ENCODE results near the gene ERO1B. TPM values are rescaled to one million over a fixed set of nuclear protein-coding genes. Genes with fewer than 3 reads are reported as not detected.

The ERO1B gene
- total RNA-seq, 1 experiment from 2014 or later, result 5.4 TPM

DNA sequence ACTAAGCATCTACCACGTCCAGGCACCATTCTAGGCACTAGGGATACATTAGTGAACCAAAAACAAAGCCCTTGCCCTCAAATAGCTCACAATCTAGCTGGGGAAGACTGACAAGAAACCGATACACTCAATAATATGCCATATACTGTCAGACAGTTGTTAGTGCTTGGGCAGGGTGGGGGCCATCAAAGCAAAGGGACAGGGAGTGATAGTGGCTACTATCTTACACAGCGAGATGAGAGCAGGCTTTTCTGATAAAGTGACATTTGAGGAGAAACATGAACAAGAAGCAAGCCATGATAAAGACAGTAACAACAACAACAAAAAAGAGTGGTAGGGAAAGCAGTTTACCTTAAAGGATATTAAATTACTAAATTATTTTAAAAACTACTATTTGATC, 41.1 kb downstream of the ERO1B start (continued):
- no peak for TF ChIP-seq CBX3 (IDR thresholded peaks at IDR 0.05; ENCODE audit: low read depth)

GRCh38 chr1:236239092-236239585, 42.6 kb downstream of the ERO1B start:
- ChIA-PET POLR2A (no interaction called here), RAD21 (ENCODE audit: low non-redundant PET in 1 of 2, low total read pairs in 2 of 2, uncharacterized antibody in 2 of 2, unreplicated experiment in 2 of 2) (interaction anchor here in 1 of 2 experiments (0.7 kb wide), 1 partner anchor 94 kb away, joined by 6 read pairs; no protein-coding TSS in a partner anchor), CTCF (interaction anchor here (0.7 kb wide), 1 partner anchor 255 kb away, joined by 3 read pairs; no protein-coding TSS in a partner anchor)
- H3K9ac ChIP-seq (ENCODE audit: low read length), result no peak overlapping the region
- H3K4me1 ChIP-seq (ENCODE audit: control insufficient read depth in 1 of 2, insufficient read depth in 2 of 2, low read length in 2 of 2), result no peaks in the 10 kb centered on the region
- no peaks in the 10 kb centered on the region for H4K20me1 ChIP-seq (ENCODE audit: insufficient read depth)
- DNase-seq (ENCODE audit: low read depth, low spot score) (no peak), ATAC-seq (no peak)
- intact Hi-C loops (cut with micrococcal nuclease), result no loop called here
- H2AFZ ChIP-seq (ENCODE audit: low read depth, low read length, poor library complexity, severe bottlenecking), result no peak overlapping the region
- TF ChIP-seq, protein P1, sequence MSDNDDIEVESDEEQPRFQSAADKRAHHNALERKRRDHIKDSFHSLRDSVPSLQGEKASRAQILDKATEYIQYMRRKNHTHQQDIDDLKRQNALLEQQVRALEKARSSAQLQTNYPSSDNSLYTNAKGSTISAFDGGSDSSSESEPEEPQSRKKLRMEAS (IDR thresholded peaks at IDR 0.05), result no peak
- TF ChIP-seq EZH2 (IDR thresholded peaks at IDR 0.05) (no peak), CEBPB (IDR thresholded peaks at IDR 0.05; ENCODE audit: low read depth) (no peak), POLR2A (IDR thresholded peaks at IDR 0.05; ENCODE audit: borderline replicate concordance, extremely low read depth, insufficient read depth, insufficient read length) (no peak)
- H3K9me3 ChIP-seq (ENCODE audit: control insufficient read depth in 1 of 2, insufficient read depth in 1 of 2, low read depth in 1 of 2, low read length in 2 of 2), result no peaks in the 10 kb centered on the region
- H3K79me2 ChIP-seq (ENCODE audit: insufficient read depth, low read length), result no peaks in the 10 kb centered on the region
- no peak overlapping the region for H3K27ac ChIP-seq (ENCODE audit: low read depth, low read length)
- H3K36me3 ChIP-seq (ENCODE audit: control insufficient read depth in 1 of 2, insufficient read depth in 2 of 2, low read length in 2 of 2), result no peaks in the 10 kb centered on the region
- no peaks in the 10 kb centered on the region for H3K27me3 ChIP-seq (ENCODE audit: insufficient read depth, low read length)
- H3K9me2 ChIP-seq (ENCODE audit: insufficient read depth), result no peaks in the 10 kb centered on the region
- H3K4me3 ChIP-seq (replicated peaks in 1 of 2; ENCODE audit: low read depth in 1 of 2, low read length in 2 of 2), result no peak overlapping the region
- H3K4me2 ChIP-seq (ENCODE audit: low read length), result no peak overlapping the region
- BruUV-seq (replicated peaks), result no TSS peak

DNA sequence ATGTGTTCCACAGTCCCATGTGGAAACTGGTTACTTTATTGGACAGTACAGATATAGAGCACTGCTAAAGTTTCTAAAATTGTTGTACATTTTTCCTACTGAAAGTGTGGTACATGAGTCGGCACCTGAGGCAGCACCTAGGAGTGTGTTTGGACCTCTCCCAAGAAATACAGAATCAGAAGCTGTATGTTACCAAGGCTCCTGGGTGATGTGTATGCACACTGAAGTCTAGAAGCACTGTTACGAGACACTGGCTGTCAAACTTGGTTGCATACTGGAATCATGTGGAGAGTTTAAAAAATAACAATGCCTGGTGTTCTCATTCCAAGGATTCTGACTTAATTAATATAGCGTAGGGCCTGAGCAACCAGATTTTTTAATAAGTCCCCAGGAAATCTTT, 46.6 kb downstream of the ERO1B start:
- TF ChIP-seq SRF (IDR thresholded peaks at IDR 0.05; ENCODE audit: low read depth) (no peak), TCF7L2 (IDR thresholded peaks at IDR 0.05; ENCODE audit: borderline replicate concordance, extremely low read depth, insufficient read depth, insufficient read length) (no peak), POLR2A (IDR thresholded peaks at IDR 0.05; ENCODE audit: borderline replicate concordance, extremely low read depth, insufficient read depth, insufficient read length) (no peak)
- ATAC-seq (no peak), DNase-seq (ENCODE audit: low read depth, low spot score) (no peak)
- no peak overlapping the region for H2AFZ ChIP-seq (ENCODE audit: low read depth, low read length, poor library complexity, severe bottlenecking)
- CTCF ChIA-PET, result no interaction called here
- H3K9me3 ChIP-seq (ENCODE audit: control insufficient read depth in 1 of 2, insufficient read depth in 1 of 2, low read depth in 1 of 2, low read length in 2 of 2), result no peaks in the 10 kb centered on the region
- no peaks in the 10 kb centered on the region for H3K27me3 ChIP-seq (ENCODE audit: insufficient read depth, low read length)
- no peaks in the 10 kb centered on the region for H3K79me2 ChIP-seq (ENCODE audit: insufficient read depth, low read length)
- H3K4me1 ChIP-seq (ENCODE audit: control insufficient read depth in 1 of 2, insufficient read depth in 2 of 2, low read length in 2 of 2), result no peaks in the 10 kb centered on the region
- intact Hi-C loops (cut with micrococcal nuclease), result no loop called here
- no peak overlapping the region for H3K9ac ChIP-seq (ENCODE audit: low read length)
- no peak overlapping the region for H3K4me2 ChIP-seq (ENCODE audit: low read length)
- no peak overlapping the region for H3K4me3 ChIP-seq (replicated peaks in 1 of 2; ENCODE audit: low read depth in 1 of 2, low read length in 2 of 2)
- RAD21 ChIA-PET (ENCODE audit: low non-redundant PET in 1 of 2, low total read pairs in 2 of 2, uncharacterized antibody in 2 of 2, unreplicated experiment in 2 of 2), result no interaction called here
- no peaks in the 10 kb centered on the region for H3K36me3 ChIP-seq (ENCODE audit: control insufficient read depth in 1 of 2, insufficient read depth in 2 of 2, low read length in 2 of 2)
- H4K20me1 ChIP-seq (ENCODE audit: insufficient read depth), result no peaks in the 10 kb centered on the region
- POLR2A ChIA-PET, result no interaction called here
- no peak overlapping the region for H3K27ac ChIP-seq (ENCODE audit: low read depth, low read length)
- H3K9me2 ChIP-seq (ENCODE audit: insufficient read depth), result no peaks in the 10 kb centered on the region
- BruUV-seq (replicated peaks), result no TSS peak
